Loucy (cell line): Measurements from ENCODE around the gene APOL4.

Experiments used
- H2AFZ ChIP-seq: fragments of 200-600 bp; sonication (generic); 2 replicates; pipeline ENCODE4 v1.6.0; 2016; ENCODE audit warnings: antibody characterized with exemption, mild to moderate bottlenecking, low read length, moderate library complexity
- H3F3A ChIP-seq: fragments of 200-600 bp; 2 replicates; pipeline ENCODE4 v1.6.0; 2016; ENCODE audit warnings: antibody characterized with exemption, low read depth, mild to moderate bottlenecking
- H3K27me3 ChIP-seq: fragments of 200-600 bp; sonication (generic); 2 replicates; pipeline ENCODE4 v1.6.1; 2014; ENCODE audit warnings: low read length, mild to moderate bottlenecking; ENCODE audit not compliant: insufficient read depth, poor library complexity, severe bottlenecking
- H3K36me3 ChIP-seq: fragments of 200-600 bp; sonication (generic); 2 replicates; pipeline ENCODE4 v1.6.1; 2016; ENCODE audit warnings: low read length; ENCODE audit not compliant: insufficient read depth
- H3K4me1 ChIP-seq: fragments of 200-600 bp; sonication (generic); 2 replicates; pipeline ENCODE4 v1.5.1; 2014; ENCODE audit warnings: low read length, mild to moderate bottlenecking; ENCODE audit not compliant: insufficient read depth, poor library complexity, severe bottlenecking
- H3K4me2 ChIP-seq: fragments of 200-600 bp; sonication (generic); 2 replicates; pipeline ENCODE4 v1.6.0; 2014; ENCODE audit warnings: antibody characterized with exemption, low read length, low read depth, mild to moderate bottlenecking; ENCODE audit not compliant: poor library complexity, severe bottlenecking
- H3K4me3 ChIP-seq: fragments of 200-600 bp; sonication (generic); 2 replicates; pipeline ENCODE4 v1.5.1; 2014; ENCODE audit warnings: low read length, mild to moderate bottlenecking, mixed read lengths; ENCODE audit not compliant: poor library complexity, severe bottlenecking
- H3K79me2 ChIP-seq: fragments of 200-600 bp; sonication (generic); 2 replicates; pipeline ENCODE4 v1.6.1; 2014; ENCODE audit warnings: low read length; ENCODE audit not compliant: insufficient read depth
- H3K9ac ChIP-seq: fragments of 200-600 bp; sonication (generic); 2 replicates; pipeline ENCODE4 v1.6.0; 2014; ENCODE audit warnings: mild to moderate bottlenecking, low read depth, low read length, moderate library complexity; ENCODE audit not compliant: poor library complexity, severe bottlenecking
- H3K9me2 ChIP-seq: fragments of 200-600 bp; sonication (generic); replicated peaks from 2 replicates; pipeline ENCODE4 v1.6.1; 2016; ENCODE audit warnings: low read depth, low read length, mixed read lengths
- H3K9me3 ChIP-seq: fragments of 200-600 bp; sonication (generic); 2 replicates; pipeline ENCODE4 v1.6.1; 2014; ENCODE audit warnings: mild to moderate bottlenecking, antibody characterized with exemption, low read length, low read depth; ENCODE audit not compliant: insufficient read depth
- H4K20me1 ChIP-seq: fragments of 200-600 bp; sonication (generic); 2 replicates; pipeline ENCODE4 v1.6.0; 2014; ENCODE audit warnings: antibody characterized with exemption, low read length, mild to moderate bottlenecking; ENCODE audit not compliant: insufficient read depth, poor library complexity, severe bottlenecking
- CTCF ChIP-seq: fragments of 200-600 bp; sonication (generic); conservative IDR thresholded peaks from 2 replicates; pipeline ENCODE4 v1.5.1; 2014; ENCODE audit warnings: mild to moderate bottlenecking, antibody characterized with exemption, low read length
- EZH2phosphoT487 ChIP-seq: fragments of 200-600 bp; IDR thresholded peaks from 2 replicates; pipeline ENCODE4 v1.6.1; 2018; ENCODE audit warnings: antibody characterized with exemption, mild to moderate bottlenecking, moderate library complexity, borderline replicate concordance

APOL4 gene

GRCh38 chr22:36227806-36228205, 26.2 kb upstream of the APOL4 start:
- Histone ChIP-seq H3K9ac (no peak overlapping the region), H3K9me2 (no peaks in the 10 kb centered on the region), H3F3A (no peaks in the 10 kb centered on the region), H3K36me3 (no peaks in the 10 kb centered on the region), H3K4me2 (no peak overlapping the region), H3K9me3 (no peaks in the 10 kb centered on the region), H3K79me2 (no peaks in the 10 kb centered on the region), H3K4me3 (no peak overlapping the region), H2AFZ (no peak overlapping the region), H3K4me1 (no peaks in the 10 kb centered on the region), H4K20me1 (no peaks in the 10 kb centered on the region), H3K27me3 (no peaks in the 10 kb centered on the region)
- TF ChIP-seq EZH2phosphoT487, result no peak
- no peak for TF ChIP-seq CTCF

- Histone ChIP-seq H3K9ac (no peak overlapping the region), H4K20me1 (no peaks in the 10 kb centered on the region), H3K79me2 (no peaks in the 10 kb centered on the region), H3F3A (no peaks in the 10 kb centered on the region), H3K4me1 (no peaks in the 10 kb centered on the region), H3K27me3 (no peaks in the 10 kb centered on the region), H3K9me2 (no peaks in the 10 kb centered on the region), H3K9me3 (no peaks in the 10 kb centered on the region), H3K4me2 (no peak overlapping the region), H3K36me3 (no peaks in the 10 kb centered on the region), H2AFZ (no peak overlapping the region), H3K4me3 (no peak overlapping the region)
- TF ChIP-seq EZH2phosphoT487 (no peak), CTCF (no peak)
These were observed 25.8 kb upstream of the APOL4 start for GRCh38 chr22:36227396-36227795.

- Histone ChIP-seq H3F3A (no peaks in the 10 kb centered on the region), H2AFZ (no peak overlapping the region), H3K9me2 (no peaks in the 10 kb centered on the region), H3K79me2 (no peaks in the 10 kb centered on the region), H3K36me3 (no peaks in the 10 kb centered on the region), H4K20me1 (no peaks in the 10 kb centered on the region), H3K4me2 (no peak overlapping the region), H3K9ac (no peak overlapping the region), H3K27me3 (no peaks in the 10 kb centered on the region), H3K4me3 (no peak overlapping the region), H3K9me3 (no peaks in the 10 kb centered on the region), H3K4me1 (no peaks in the 10 kb centered on the region)
- TF ChIP-seq EZH2phosphoT487 (no peak), CTCF (no peak)
These were observed 24.6 kb upstream of the APOL4 start for GRCh38 chr22:36226189-36226588.
